Measurements from ENCODE around the gene ZCCHC7. TPM values are rescaled to one million over a fixed set of nuclear protein-coding genes. Genes with fewer than 3 reads are reported as not detected.

Gene ZCCHC7
- polyA plus RNA-seq, 3 donors = 8.7 to 12.9 (median 12.5) TPM

GRCh38 chr9:37271679-37272078 lies 151.3 kb downstream of the ZCCHC7 start:
- H3K36me3 Mint-ChIP-seq = peaks cover 5 to 6% of the 10 kb centered on the region in 2 donors
- whole genome bisulfite sequencing (ENCODE audit: insufficient coverage) = 100% methylated on average over 3 of the region's 6 CpGs

GRCh38 chr9:37273595-37273994 lies 153.2 kb downstream of the ZCCHC7 start:
- Histone ChIP-seq H3K27ac (ENCODE audit: low read depth in 1 of 2, low read length in 2 of 2) (no peak overlapping the region), H2AFZ (ENCODE audit: insufficient read depth, low read depth, low read length, poor library complexity, severe bottlenecking) (no peak overlapping the region), H3K4me2 (replicated peaks; ENCODE audit: extremely low read depth, low read length, poor library complexity, severe bottlenecking) (no peak overlapping the region), H3K9me3 (replicated peaks in 1 of 2; ENCODE audit: control insufficient read depth in 1 of 2, insufficient read depth in 1 of 2, low read length in 2 of 2) (peaks cover 0 to 7% of the 10 kb centered on the region in 2 donors), H3K36me3 (replicated peaks in 1 of 2; ENCODE audit: control insufficient read depth in 1 of 2, insufficient read depth in 2 of 2, low read length in 2 of 2) (peaks cover 0 to 4% of the 10 kb centered on the region in 2 donors), H4K20me1 (ENCODE audit: insufficient read depth, low read length) (no peaks in the 10 kb centered on the region), H3K27me3 (ENCODE audit: control insufficient read depth in 2 of 2, insufficient read depth in 2 of 2, low read length in 2 of 2) (no peaks in the 10 kb centered on the region), H3K9ac (ENCODE audit: insufficient read depth, low read length, poor library complexity, severe bottlenecking) (no peak overlapping the region), H3K4me3 (replicated peaks in 1 of 3; ENCODE audit: low read depth in 2 of 3, low read length in 3 of 3) (no peak overlapping the region), H3K4me1 (ENCODE audit: control insufficient read depth in 1 of 2, insufficient read depth in 2 of 2, low read length in 2 of 2) (no peaks in the 10 kb centered on the region), H3K79me2 (ENCODE audit: insufficient read depth, low read length) (no peaks in the 10 kb centered on the region)
- intact Hi-C loops (cut with micrococcal nuclease) = no loop called here
- no peak overlapping the region for H3K4me3 Mint-ChIP-seq
- H3K27ac Mint-ChIP-seq = no peak overlapping the region
- no peaks in the 10 kb centered on the region for H3K27me3 Mint-ChIP-seq (ENCODE audit: low read depth in 3 of 3)
- no peak for DNase-seq
- H3K9me3 Mint-ChIP-seq = peaks cover 0 to 7% (median 6%) of the 10 kb centered on the region in 7 donors
- peaks cover 5 to 9% of the 10 kb centered on the region in 2 donors for H3K36me3 Mint-ChIP-seq
- TF ChIP-seq CTCF (IDR thresholded peaks at IDR 0.05) = no peak
- H3K4me1 Mint-ChIP-seq = no peaks in the 10 kb centered on the region

More at GRCh38 chr9:37271679-37272078, 151.3 kb downstream of the ZCCHC7 start:
- Histone ChIP-seq H2AFZ (ENCODE audit: insufficient read depth, low read depth, low read length, poor library complexity, severe bottlenecking) (no peak overlapping the region), H3K27ac (ENCODE audit: low read depth in 1 of 2, low read length in 2 of 2) (no peak overlapping the region), H4K20me1 (ENCODE audit: insufficient read depth, low read length) (no peaks in the 10 kb centered on the region), H3K9me3 (replicated peaks in 1 of 2; ENCODE audit: control insufficient read depth in 1 of 2, insufficient read depth in 1 of 2, low read length in 2 of 2) (peaks cover 0 to 7% of the 10 kb centered on the region in 2 donors), H3K36me3 (replicated peaks in 1 of 2; ENCODE audit: control insufficient read depth in 1 of 2, insufficient read depth in 2 of 2, low read length in 2 of 2) (peaks cover 0 to 4% of the 10 kb centered on the region in 2 donors), H3K9ac (ENCODE audit: insufficient read depth, low read length, poor library complexity, severe bottlenecking) (no peak overlapping the region), H3K79me2 (ENCODE audit: insufficient read depth, low read length) (no peaks in the 10 kb centered on the region), H3K4me1 (ENCODE audit: control insufficient read depth in 1 of 2, insufficient read depth in 2 of 2, low read length in 2 of 2) (no peaks in the 10 kb centered on the region), H3K4me3 (replicated peaks in 1 of 3; ENCODE audit: low read depth in 2 of 3, low read length in 3 of 3) (no peak overlapping the region), H3K27me3 (ENCODE audit: control insufficient read depth in 2 of 2, insufficient read depth in 2 of 2, low read length in 2 of 2) (no peaks in the 10 kb centered on the region), H3K4me2 (replicated peaks; ENCODE audit: extremely low read depth, low read length, poor library complexity, severe bottlenecking) (no peak overlapping the region)
- Mint-ChIP-seq H3K27me3 (ENCODE audit: low read depth in 3 of 3) (no peaks in the 10 kb centered on the region), H3K27ac (no peak overlapping the region), H3K4me1 (no peaks in the 10 kb centered on the region), H3K9me3 (peaks cover 0 to 7% (median 6%) of the 10 kb centered on the region in 7 donors), H3K4me3 (no peak overlapping the region)
- TF ChIP-seq CTCF (IDR thresholded peaks at IDR 0.05) = no peak
- intact Hi-C loops (cut with micrococcal nuclease) = no loop called here
- DNase-seq = no peak
